Activated gamma-delta T cell (primary cell): Measurements from ENCODE around the gene PROKR2.

Experiments
- DNase-seq: peaks from one replicate; lab custom pipeline; 2025; lab: John Stamatoyannopoulos, UW

The PROKR2 gene

DNA sequence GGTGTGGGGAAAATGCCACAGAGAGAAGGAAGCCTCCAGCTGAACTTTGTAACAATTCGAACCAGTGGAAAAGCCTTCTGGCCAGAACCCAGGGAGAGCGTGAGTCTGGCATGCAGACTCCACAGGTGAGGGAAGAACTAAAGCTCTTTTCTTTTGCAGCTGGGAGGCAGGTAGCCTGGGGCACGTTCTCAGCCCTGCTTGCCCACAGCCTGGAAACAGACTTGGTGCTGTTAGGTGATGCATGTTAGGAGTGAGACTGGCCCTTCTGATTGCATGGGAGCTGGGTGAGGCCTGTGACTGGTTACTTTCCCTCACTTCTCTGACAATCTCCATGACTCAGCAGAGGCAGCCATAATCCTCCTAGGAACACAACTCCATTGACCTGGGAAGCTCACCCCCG lies 34.2 kb downstream of the PROKR2 start:
- DNase-seq: no peak

DNA sequence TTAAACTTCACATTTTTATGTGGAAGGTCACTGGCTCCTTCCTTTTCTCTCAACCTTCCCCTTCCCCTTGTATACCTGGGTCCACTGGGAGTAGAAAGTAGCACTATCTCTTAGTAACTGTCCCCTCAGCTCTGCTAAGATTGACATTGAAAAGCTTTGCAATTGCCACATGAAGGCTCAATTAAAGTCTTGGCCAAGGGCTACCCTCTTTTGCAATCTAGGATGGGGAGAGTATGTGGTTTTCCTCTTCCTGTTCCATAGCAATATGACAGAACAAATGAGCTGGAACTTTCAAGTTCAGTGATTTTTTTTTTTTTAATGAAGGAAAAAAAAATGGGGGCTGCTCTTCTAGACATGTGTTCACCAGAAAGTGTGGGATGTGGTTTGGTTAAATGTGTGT lies 37.1 kb downstream of the PROKR2 start:
- DNase-seq: no peak

DNA sequence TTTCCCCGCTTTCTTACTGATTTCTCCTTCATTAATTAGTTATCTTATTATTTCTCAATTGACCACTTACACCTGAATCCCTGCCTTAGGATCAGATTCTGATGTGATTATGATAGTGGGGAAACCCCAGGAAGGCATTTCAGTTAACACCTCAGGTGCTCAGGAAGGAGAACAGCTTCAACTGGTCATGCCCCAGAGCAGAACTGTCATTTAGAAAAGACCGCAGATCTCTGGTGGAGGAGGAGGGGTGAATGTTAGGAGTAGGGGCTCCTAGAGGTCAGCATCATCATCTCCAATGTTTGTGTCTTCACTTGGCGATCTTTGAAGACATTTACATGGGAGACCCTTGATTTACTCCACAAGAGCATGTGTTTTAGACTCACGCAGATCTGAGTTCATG lies 44.5 kb downstream of the PROKR2 start:
- DNase-seq: no peak

DNA sequence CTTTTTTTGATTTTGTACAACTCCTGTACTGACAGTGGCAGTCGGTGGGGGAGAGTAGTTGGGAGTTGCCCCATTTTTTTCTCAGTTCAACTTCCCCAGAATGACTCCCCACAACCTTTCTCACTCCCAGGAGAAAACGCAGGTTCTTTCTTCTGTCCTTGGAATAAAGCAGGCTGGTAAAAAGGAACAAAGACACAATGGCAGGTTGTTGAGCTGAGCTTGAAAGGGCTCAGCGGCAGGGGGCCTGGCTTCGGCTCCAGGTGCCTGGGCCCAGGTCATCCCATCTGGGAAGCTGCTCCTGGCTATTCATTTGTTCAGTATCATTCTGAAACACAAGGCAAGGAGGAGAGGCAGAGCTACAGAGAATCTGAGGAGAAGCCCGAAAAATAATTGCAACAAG lies 46.2 kb downstream of the PROKR2 start:
- no peak for DNase-seq

DNA sequence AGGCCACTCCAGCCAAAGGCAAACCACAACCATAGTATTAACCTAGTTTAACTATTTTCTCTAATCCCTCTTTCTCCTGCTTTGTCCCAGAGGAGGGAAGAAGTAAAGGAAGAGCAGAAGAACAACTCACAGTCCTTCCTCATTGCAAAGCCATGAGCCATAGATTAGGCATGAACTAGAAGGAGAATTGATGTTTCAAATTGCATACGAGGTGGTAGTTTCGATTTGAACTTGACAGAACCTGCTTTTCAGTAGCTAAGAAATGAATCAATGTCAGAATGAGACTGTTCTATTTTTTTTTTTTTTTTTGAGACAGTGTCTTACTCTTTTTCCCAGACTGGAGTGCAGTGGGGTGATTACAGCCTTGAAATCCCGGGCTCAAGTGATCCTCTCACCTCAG lies 48.3 kb downstream of the PROKR2 start:
- no peak for DNase-seq

DNA sequence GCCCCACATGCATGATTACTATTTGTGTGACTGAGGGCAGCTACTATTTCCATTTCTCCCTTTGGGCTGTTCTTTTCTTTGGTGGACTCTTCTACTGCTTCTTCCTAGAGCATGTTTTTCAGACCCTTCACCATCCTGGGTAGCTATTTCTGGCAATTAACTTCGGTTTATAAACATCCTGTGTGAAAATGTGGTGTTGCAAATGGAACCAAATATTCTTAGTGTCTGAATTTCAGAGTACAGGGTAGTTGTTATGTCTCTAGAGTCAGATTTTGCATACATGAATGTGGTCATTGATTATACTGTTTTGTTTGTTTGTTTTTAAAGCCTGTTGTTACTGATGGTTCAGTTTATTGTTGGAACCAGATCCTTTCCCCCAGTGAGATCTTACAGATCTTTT lies 49.7 kb downstream of the PROKR2 start:
- no peak for DNase-seq
